ENCODE measurements around the gene CPA5. TPM values are rescaled to one million over a fixed set of nuclear protein-coding genes. Genes with fewer than 3 reads are reported as not detected.

CPA5 gene
- total RNA-seq, 1 experiment from 2014 or later = not detected

GRCh38 chr7:130342701-130343380 is 1.8 kb upstream of the CPA5 start:
- DNase-seq = no peak
- H3K9me3 Mint-ChIP-seq (ENCODE audit: low read depth, unreplicated experiment) = no peaks in the 10 kb centered on the region
- intact Hi-C loops (cut with micrococcal nuclease; ENCODE audit: unreplicated experiment) = no loop called here
- H3K4me3 Mint-ChIP-seq (ENCODE audit: low read depth, unreplicated experiment) = no peak overlapping the region
- H3K27me3 Mint-ChIP-seq (ENCODE audit: unreplicated experiment) = peaks cover 22% of the 10 kb centered on the region
- no peak for TF ChIP-seq CTCF (IDR thresholded peaks at IDR 0.05; ENCODE audit: unreplicated experiment)
- no peak overlapping the region for H3K27ac Mint-ChIP-seq (ENCODE audit: unreplicated experiment)
- H3K4me1 Mint-ChIP-seq (ENCODE audit: low read depth, unreplicated experiment) = no peaks in the 10 kb centered on the region
- CTCF ChIA-PET = no interaction called here
- H3K36me3 Mint-ChIP-seq (ENCODE audit: insufficient read depth, unreplicated experiment) = no peaks in the 10 kb centered on the region
- BruUV-seq (replicated peaks) = no TSS peak

- BruUV-seq (replicated peaks) = no TSS peak
- no peak overlapping the region for H3K4me3 Mint-ChIP-seq (ENCODE audit: low read depth, unreplicated experiment)
- H3K36me3 Mint-ChIP-seq (ENCODE audit: insufficient read depth, unreplicated experiment) = no peaks in the 10 kb centered on the region
- H3K9me3 Mint-ChIP-seq (ENCODE audit: low read depth, unreplicated experiment) = no peaks in the 10 kb centered on the region
- H3K27me3 Mint-ChIP-seq (ENCODE audit: unreplicated experiment) = peaks cover 25% of the 10 kb centered on the region
- intact Hi-C loops (cut with micrococcal nuclease; ENCODE audit: unreplicated experiment) = no loop called here
- CTCF ChIA-PET = no interaction called here
- no peak for TF ChIP-seq CTCF (IDR thresholded peaks at IDR 0.05; ENCODE audit: unreplicated experiment)
- H3K27ac Mint-ChIP-seq (ENCODE audit: unreplicated experiment) = no peak overlapping the region
- no peak for DNase-seq
- H3K4me1 Mint-ChIP-seq (ENCODE audit: low read depth, unreplicated experiment) = no peaks in the 10 kb centered on the region
Observed at GRCh38 chr7:130345136-130345535, 520 bp downstream of the CPA5 start.

GRCh38 chr7:130345725-130346124 is 1.1 kb downstream of the CPA5 start:
- Mint-ChIP-seq H3K4me3 (ENCODE audit: low read depth, unreplicated experiment) (no peak overlapping the region), H3K9me3 (ENCODE audit: low read depth, unreplicated experiment) (no peaks in the 10 kb centered on the region), H3K4me1 (ENCODE audit: low read depth, unreplicated experiment) (no peaks in the 10 kb centered on the region), H3K27me3 (ENCODE audit: unreplicated experiment) (peaks cover 31% of the 10 kb centered on the region), H3K27ac (ENCODE audit: unreplicated experiment) (no peak overlapping the region), H3K36me3 (ENCODE audit: insufficient read depth, unreplicated experiment) (no peaks in the 10 kb centered on the region)
- no peak for DNase-seq
- CTCF ChIA-PET = no interaction called here
- intact Hi-C loops (cut with micrococcal nuclease; ENCODE audit: unreplicated experiment) = no loop called here
- no TSS peak for BruUV-seq (replicated peaks)
- TF ChIP-seq CTCF (IDR thresholded peaks at IDR 0.05; ENCODE audit: unreplicated experiment) = no peak

- intact Hi-C loops (cut with micrococcal nuclease; ENCODE audit: unreplicated experiment) = no loop called here
- Mint-ChIP-seq H3K36me3 (ENCODE audit: insufficient read depth, unreplicated experiment) (no peaks in the 10 kb centered on the region), H3K27me3 (ENCODE audit: unreplicated experiment) (peaks cover 37% of the 10 kb centered on the region), H3K4me3 (ENCODE audit: low read depth, unreplicated experiment) (no peak overlapping the region), H3K27ac (ENCODE audit: unreplicated experiment) (no peak overlapping the region), H3K4me1 (ENCODE audit: low read depth, unreplicated experiment) (peaks cover under 1% of the 10 kb centered on the region), H3K9me3 (ENCODE audit: low read depth, unreplicated experiment) (no peaks in the 10 kb centered on the region)
- no TSS peak for BruUV-seq (replicated peaks)
- CTCF ChIA-PET = no interaction called here
- DNase-seq = no peak
- TF ChIP-seq CTCF (IDR thresholded peaks at IDR 0.05; ENCODE audit: unreplicated experiment) = no peak
Observed at GRCh38 chr7:130346177-130346905, 1.7 kb downstream of the CPA5 start.

Data from Calu3 (cell line).